ENCODE measurements around the gene RXYLT1.

Gene RXYLT1

DNA sequence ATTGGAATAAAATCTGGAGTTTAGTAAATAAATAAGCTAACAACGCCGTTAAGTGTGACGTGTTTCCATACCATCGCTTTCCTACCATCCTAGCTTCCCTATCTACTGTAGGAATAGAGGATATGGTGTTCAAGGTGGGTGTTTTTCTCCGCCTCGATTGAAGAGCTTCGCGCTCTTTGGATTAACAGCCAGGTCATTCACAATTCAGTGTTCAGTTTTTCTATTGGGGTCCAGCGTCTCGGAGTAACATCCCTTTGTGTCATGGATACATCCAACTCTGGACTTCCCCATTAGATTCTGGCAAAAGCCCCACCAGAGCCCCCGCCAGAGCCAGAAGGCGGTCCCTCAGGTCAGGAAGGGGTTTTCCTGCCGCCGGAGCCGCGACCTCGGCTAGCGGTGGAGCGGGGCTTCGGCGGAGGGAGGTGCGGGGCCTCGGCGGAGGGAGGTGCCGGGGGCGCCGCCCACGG is 63.6 kb downstream of the RXYLT1 start:
- H3K4me3 ChIP-seq (replicated peaks; ENCODE audit: low read depth, low read length), result peak overlapping the region; percentile 99
- no peak for DNase-seq (ENCODE audit: low read depth)
- no peak for TF ChIP-seq CTCF (IDR thresholded peaks at IDR 0.05; ENCODE audit: low read length, missing control alignments)

GRCh38 chr12:63843721-63844390 is 64.1 kb downstream of the RXYLT1 start:
- peak; percentile 59 for TF ChIP-seq CTCF (IDR thresholded peaks at IDR 0.05; ENCODE audit: low read length, missing control alignments)
- peak; percentile 97 for DNase-seq (ENCODE audit: low read depth)
- peak overlapping the region; percentile 99 for H3K4me3 ChIP-seq (replicated peaks; ENCODE audit: low read depth, low read length)

- peak; percentile 91 for DNase-seq (ENCODE audit: low read depth)
- peak; percentile 37 for TF ChIP-seq CTCF (IDR thresholded peaks at IDR 0.05; ENCODE audit: low read length, missing control alignments)
- H3K4me3 ChIP-seq (replicated peaks; ENCODE audit: low read depth, low read length), result peak within 1 kb of the TSS; percentile 99
Measured at GRCh38 chr12:63844391-63845341, 65.0 kb downstream of the RXYLT1 start, which contains the start of gene SRGAP1. TSS of gene SRGAP1 (plus strand) at chr12:63844700. CDS start at chr12:63844817, 117 bp downstream.

DNA sequence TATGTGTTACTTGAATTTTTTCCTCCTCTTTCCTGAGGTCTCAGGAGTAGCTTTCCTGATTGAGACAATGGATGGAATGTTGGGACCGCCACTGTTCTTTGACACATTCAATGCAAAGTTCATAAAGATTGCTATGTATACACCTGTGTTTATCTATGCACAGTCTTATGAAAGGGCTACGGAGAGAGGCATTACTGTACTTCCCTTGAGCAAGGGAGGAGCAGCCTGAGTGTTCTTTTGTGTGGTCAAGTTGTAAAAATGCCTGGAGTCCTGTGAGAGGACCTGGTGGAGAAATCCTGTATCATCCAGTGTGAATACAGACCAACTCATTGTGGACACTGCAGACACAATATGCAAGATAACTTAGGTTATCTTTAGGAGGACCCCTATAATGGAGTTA is 66.0 kb downstream of the RXYLT1 start:
- TF ChIP-seq CTCF (IDR thresholded peaks at IDR 0.05; ENCODE audit: low read length, missing control alignments), result no peak
- peak overlapping the region; percentile 99 for H3K4me3 ChIP-seq (replicated peaks; ENCODE audit: low read depth, low read length)
- DNase-seq (ENCODE audit: low read depth), result peak; percentile 44

DNA sequence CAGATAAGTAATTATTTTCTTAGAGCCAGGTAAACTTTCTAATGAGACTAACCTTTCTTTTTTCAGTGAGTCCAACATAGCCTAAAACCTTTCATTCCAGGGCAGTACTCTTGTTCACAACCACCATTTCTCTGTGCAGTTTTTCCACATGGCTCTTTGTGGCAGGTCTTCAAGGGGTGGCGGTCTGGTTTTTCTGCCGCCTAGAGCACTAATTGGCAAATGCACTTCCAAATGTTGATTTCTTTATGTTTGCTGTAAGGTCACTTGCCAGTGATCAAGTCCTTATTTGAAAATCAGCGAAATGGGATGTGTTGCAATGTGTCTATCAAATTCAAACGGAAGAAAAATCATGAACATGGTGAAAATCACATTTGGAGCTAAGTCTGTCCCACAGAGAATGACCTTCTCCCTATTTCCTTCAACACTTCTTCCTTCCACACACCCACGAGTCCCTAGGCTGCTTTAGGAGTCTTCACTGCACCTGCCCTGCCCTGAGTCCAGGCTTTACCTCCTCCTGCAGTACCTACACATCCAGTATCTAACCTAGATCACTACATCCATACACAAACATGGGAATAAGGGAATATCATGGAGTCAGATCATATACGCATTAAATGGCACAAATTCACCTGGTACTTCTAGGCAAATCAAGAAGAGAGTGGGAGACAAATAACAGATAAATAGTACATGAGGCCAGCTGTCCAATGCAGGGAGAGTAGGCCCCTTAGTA is 66.7 kb downstream of the RXYLT1 start:
- TF ChIP-seq CTCF (IDR thresholded peaks at IDR 0.05; ENCODE audit: low read length, missing control alignments), result no peak
- peak overlapping the region; percentile 99 for H3K4me3 ChIP-seq (replicated peaks; ENCODE audit: low read depth, low read length)

GRCh38 chr12:63848450-63848849 is 68.7 kb downstream of the RXYLT1 start:
- TF ChIP-seq CTCF (IDR thresholded peaks at IDR 0.05; ENCODE audit: low read length, missing control alignments), result no peak
- no peak for DNase-seq (ENCODE audit: low read depth)
- no peak overlapping the region for H3K4me3 ChIP-seq (replicated peaks; ENCODE audit: low read depth, low read length)

More for the DNA sequence above, 66.7 kb downstream of the RXYLT1 start:
- no peak for DNase-seq (ENCODE audit: low read depth)
